ENCODE data around the gene NRIP2. TPM values are rescaled to one million over a fixed set of nuclear protein-coding genes. Genes with fewer than 3 reads are reported as not detected.

Gene NRIP2
- total and polyA plus RNA-seq, 12 donors: 1.4 to 4.0 (median 2.5) TPM

GRCh38 chr12:2795291-2796186 is 39.3 kb downstream of the NRIP2 start:
- DNase-seq: peak; percentile 82 to 87
- no peak for TF ChIP-seq CTCF (IDR thresholded peaks at IDR 0.05)
- WGBS, 2 donors: 1% methylated on average over 57 to 110 of the region's 111 CpGs
- no peaks in the 10 kb centered on the region for H3K9me3 ChIP-seq
- ATAC-seq: peak; percentile 84 to 93 (median 88)
- peak overlapping the region; percentile 63 to 91 (median 82) for H3K4me3 ChIP-seq
- peaks cover 0 to 37% (median 21%) of the 10 kb centered on the region in 9 donors for H3K36me3 ChIP-seq
- H3K27me3 ChIP-seq: no peaks in the 10 kb centered on the region
- peak overlapping the region; percentile 63 to 86 (median 81) for H3K27ac ChIP-seq
- peaks cover 12 to 50% (median 38%) of the 10 kb centered on the region in 9 donors for H3K4me1 ChIP-seq
- intact Hi-C loops (cut with DNase I): loop anchor here in 2 of 10 donors (2.0 kb wide), 1 partner anchor 17 kb away; the partner anchor contains the start of gene ITFG2 (in 2 of the 2)

GRCh38 chr12:2794736-2795289 is 40.0 kb downstream of the NRIP2 start, which contains the start of gene FKBP4:
FKBP4 (plus strand) TSS chr12:2794970; CDS start chr12:2795140, 170 bp downstream.
- intact Hi-C loops (cut with DNase I): loop anchor here in 1 of 10 donors (2.0 kb wide), 1 partner anchor 18 kb away; the partner anchor contains the start of gene ITFG2
- ATAC-seq (peak; percentile 85 to 95 (median 94)), DNase-seq (peak; percentile 90 to 91)
- Histone ChIP-seq H3K27ac (peak within 1 kb of the TSS; percentile 63 to 86 (median 81)), H3K9me3 (no peaks in the 10 kb centered on the region), H3K27me3 (no peaks in the 10 kb centered on the region), H3K36me3 (peaks cover 0 to 30% (median 14%) of the 10 kb centered on the region in 9 donors), H3K4me1 (peaks cover 12 to 43% (median 33%) of the 10 kb centered on the region in 9 donors), H3K4me3 (peak within 1 kb of the TSS; percentile 63 to 91 (median 82))
- peak in 1 of 9 donors; percentile 7 for TF ChIP-seq CTCF (IDR thresholded peaks at IDR 0.05)
- WGBS, 2 donors: 0 to 1% methylated on average over 56 to 63 of the region's 63 CpGs

DNA sequence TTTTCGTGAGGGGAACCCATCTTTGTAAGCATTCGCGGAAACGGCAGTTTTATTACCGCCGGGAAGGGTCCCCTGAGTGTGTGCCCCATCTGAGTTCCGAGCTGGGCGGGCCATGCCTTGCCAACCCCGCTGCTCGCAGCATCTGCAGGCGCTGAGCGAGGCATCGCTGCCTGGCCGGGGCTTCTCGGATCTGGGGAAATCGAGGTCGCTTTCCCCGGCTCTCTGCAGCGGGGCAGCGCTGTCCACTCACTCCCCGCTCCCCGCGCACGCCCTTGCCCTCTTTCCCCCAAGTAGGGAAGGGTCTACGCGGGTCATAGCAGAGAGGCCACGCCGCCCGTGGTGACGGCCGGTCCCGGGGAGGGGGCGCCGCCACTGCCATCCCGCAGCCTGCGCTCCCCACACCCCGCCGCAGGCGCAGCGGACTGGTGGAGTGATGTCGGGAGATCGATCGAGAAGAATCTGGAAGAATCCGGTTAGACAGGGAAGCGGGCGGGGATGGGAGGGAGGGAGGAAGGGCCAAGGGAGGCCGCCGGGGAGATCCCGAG is 40.6 kb downstream of the NRIP2 start:
- intact Hi-C loops (cut with DNase I): loop anchor here in 1 of 10 donors (2.0 kb wide), 1 partner anchor 19 kb away; the partner anchor contains the start of gene ITFG2
- DNase-seq: no peak
- 8% methylated on average over 49 of the region's 49 CpGs for WGBS, 2 donors

More for the DNA sequence above, 40.6 kb downstream of the NRIP2 start:
- peak; percentile 19 to 56 (median 36) for ATAC-seq
- peaks cover 0 to 24% (median 10%) of the 10 kb centered on the region in 9 donors for H3K36me3 ChIP-seq
- H3K9me3 ChIP-seq: no peaks in the 10 kb centered on the region
- peaks cover 12 to 37% (median 30%) of the 10 kb centered on the region in 9 donors for H3K4me1 ChIP-seq
- H3K27ac ChIP-seq: peak overlapping the region in 9 of 10 donors; percentile 24 to 82 (median 74)
- no peaks in the 10 kb centered on the region for H3K27me3 ChIP-seq
- H3K4me3 ChIP-seq: peak overlapping the region; percentile 63 to 91 (median 82)
- peak in 1 of 9 donors; percentile 1 for TF ChIP-seq CTCF (IDR thresholded peaks at IDR 0.05)

Data from heart right ventricle (tissue), 16 donors.